ENCODE data around the gene LPP. TPM values are rescaled to one million over a fixed set of nuclear protein-coding genes. Genes with fewer than 3 reads are reported as not detected.

The LPP gene
- total and polyA plus RNA-seq, 8 donors: 8.0 to 885 (median 305) TPM

DNA sequence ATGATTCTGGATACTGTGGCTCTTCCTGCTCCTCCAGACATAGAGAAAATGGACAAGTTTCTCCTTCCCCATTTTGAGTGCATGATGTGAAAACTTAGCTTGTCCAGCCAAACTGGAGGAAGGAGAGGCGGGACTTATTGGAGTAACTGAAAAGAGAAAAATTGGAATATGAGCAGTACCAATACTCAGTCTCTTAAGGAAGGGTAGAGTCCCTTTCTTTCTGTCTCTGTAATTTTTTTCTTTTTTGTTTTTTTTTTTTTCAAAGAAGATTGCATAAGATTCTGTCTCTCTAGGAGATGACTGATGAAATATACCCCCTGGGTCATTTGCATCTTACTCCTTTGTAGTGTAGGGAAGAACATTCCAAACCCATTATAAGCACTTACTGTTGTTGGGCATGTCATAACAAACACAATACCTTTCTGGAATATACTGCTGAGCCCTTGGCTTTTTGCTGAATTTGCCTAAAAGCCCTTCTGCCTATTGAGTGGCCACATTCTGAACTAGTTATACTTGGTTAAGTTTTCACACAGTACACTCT, 519.8 kb downstream of the LPP start:
- peaks cover 11 to 45% (median 25%) of the 10 kb centered on the region in 4 donors for H3K4me1 ChIP-seq
- no peaks in the 10 kb centered on the region for H3K9me3 ChIP-seq
- intact Hi-C loops (cut with DNase I; ENCODE audit: low total_unique reads): no loop called here
- DNase-seq: no peak
- no peaks in the 10 kb centered on the region for H3K27me3 ChIP-seq
- peaks cover 0 to 4% (median 0%) of the 10 kb centered on the region in 4 donors for H3K36me3 ChIP-seq
- H3K4me3 ChIP-seq: no peak overlapping the region
- TF ChIP-seq POLR2AphosphoS5 (IDR thresholded peaks at IDR 0.05): no peak
- TF ChIP-seq POLR2A (IDR thresholded peaks at IDR 0.05): no peak
- no peak for TF ChIP-seq EP300 (IDR thresholded peaks at IDR 0.05)
- TF ChIP-seq, protein P1, sequence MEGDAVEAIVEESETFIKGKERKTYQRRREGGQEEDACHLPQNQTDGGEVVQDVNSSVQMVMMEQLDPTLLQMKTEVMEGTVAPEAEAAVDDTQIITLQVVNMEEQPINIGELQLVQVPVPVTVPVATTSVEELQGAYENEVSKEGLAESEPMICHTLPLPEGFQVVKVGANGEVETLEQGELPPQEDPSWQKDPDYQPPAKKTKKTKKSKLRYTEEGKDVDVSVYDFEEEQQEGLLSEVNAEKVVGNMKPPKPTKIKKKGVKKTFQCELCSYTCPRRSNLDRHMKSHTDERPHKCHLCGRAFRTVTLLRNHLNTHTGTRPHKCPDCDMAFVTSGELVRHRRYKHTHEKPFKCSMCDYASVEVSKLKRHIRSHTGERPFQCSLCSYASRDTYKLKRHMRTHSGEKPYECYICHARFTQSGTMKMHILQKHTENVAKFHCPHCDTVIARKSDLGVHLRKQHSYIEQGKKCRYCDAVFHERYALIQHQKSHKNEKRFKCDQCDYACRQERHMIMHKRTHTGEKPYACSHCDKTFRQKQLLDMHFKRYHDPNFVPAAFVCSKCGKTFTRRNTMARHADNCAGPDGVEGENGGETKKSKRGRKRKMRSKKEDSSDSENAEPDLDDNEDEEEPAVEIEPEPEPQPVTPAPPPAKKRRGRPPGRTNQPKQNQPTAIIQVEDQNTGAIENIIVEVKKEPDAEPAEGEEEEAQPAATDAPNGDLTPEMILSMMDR (IDR thresholded peaks at IDR 0.05): no peak
- H3K27ac ChIP-seq: peak overlapping the region in 1 of 5 donors; percentile 7
- WGBS, 5 donors: 84 to 96% (median 93%) methylated on average over 1 of the region's 1 CpG

DNA sequence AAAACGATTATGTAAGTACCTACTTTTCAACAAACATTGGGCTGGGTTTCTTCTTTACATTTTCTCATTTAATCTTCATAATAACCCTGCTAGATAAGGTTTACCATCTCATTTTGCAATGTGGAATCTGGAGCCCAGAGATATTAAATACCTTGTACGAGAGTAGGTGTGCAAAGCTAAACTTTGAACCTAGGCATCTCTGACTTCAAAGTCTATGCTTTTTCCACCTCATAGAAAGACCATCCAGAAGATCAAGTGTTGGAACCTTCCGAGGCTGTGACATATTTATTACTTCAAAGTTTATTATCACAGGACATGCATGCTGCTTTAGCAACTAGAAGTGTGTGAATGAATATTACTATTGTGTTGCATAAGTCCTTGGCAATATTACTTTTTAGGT, 520.6 kb downstream of the LPP start:
- Histone ChIP-seq H3K9me3 (no peaks in the 10 kb centered on the region), H3K4me1 (peaks cover 12 to 53% (median 25%) of the 10 kb centered on the region in 4 donors), H3K4me3 (no peak overlapping the region), H3K36me3 (no peaks in the 10 kb centered on the region), H3K27me3 (no peaks in the 10 kb centered on the region), H3K27ac (no peak overlapping the region)
- intact Hi-C loops (cut with DNase I; ENCODE audit: low total_unique reads): no loop called here
- no peak for TF ChIP-seq POLR2A (IDR thresholded peaks at IDR 0.05)
- no peak for TF ChIP-seq EP300 (IDR thresholded peaks at IDR 0.05)
- TF ChIP-seq, protein P1 (IDR thresholded peaks at IDR 0.05): no peak
- no peak for TF ChIP-seq POLR2AphosphoS5 (IDR thresholded peaks at IDR 0.05)
- WGBS, 5 donors: 57 to 62% (median 59%) methylated on average over 3 of the region's 3 CpGs
- DNase-seq: no peak

DNA sequence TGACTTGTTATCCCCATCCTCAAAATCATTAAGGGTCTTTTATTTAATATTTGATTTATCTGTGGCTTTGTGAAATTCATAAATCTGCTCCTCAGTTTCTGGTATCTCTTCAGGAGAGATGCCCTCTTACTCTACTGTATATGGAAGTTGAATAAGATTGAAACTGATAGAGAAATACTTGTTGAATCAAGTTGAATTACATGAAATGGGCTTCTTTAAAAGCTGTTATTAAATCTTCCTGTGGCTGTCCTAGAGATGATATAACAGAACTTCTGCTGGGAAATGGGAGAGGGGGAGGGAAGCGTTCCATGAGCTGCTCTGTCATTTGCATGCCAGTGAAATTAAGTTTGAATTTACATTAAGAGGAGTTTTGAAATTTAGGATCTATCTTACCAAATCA, 523.4 kb downstream of the LPP start:
- WGBS, 5 donors: 91 to 100% (median 100%) methylated on average over 1 of the region's 1 CpG
- TF ChIP-seq POLR2A (IDR thresholded peaks at IDR 0.05) (no peak), EP300 (IDR thresholded peaks at IDR 0.05) (no peak), POLR2AphosphoS5 (IDR thresholded peaks at IDR 0.05) (no peak)
- TF ChIP-seq, protein P1 (IDR thresholded peaks at IDR 0.05): no peak
- peaks cover 3 to 57% (median 31%) of the 10 kb centered on the region in 4 donors for H3K4me1 ChIP-seq
- intact Hi-C loops (cut with DNase I; ENCODE audit: low total_unique reads): no loop called here
- H3K36me3 ChIP-seq: no peaks in the 10 kb centered on the region
- H3K27ac ChIP-seq: no peak overlapping the region
- DNase-seq: no peak
- no peaks in the 10 kb centered on the region for H3K9me3 ChIP-seq
- H3K4me3 ChIP-seq: no peak overlapping the region
- H3K27me3 ChIP-seq: no peaks in the 10 kb centered on the region

- no peaks in the 10 kb centered on the region for H3K9me3 ChIP-seq
- peaks cover 9 to 56% (median 31%) of the 10 kb centered on the region in 4 donors for H3K4me1 ChIP-seq
- 54 to 87% (median 82%) methylated on average over 1 of the region's 1 CpG for WGBS, 5 donors
- no peaks in the 10 kb centered on the region for H3K27me3 ChIP-seq
- H3K27ac ChIP-seq: peak overlapping the region in 4 of 5 donors; percentile 28 to 63 (median 43)
- peak in 1 of 2 donors; percentile 51 for DNase-seq
- H3K36me3 ChIP-seq: no peaks in the 10 kb centered on the region
- intact Hi-C loops (cut with DNase I; ENCODE audit: low total_unique reads): no loop called here
- TF ChIP-seq EP300 (IDR thresholded peaks at IDR 0.05) (no peak), POLR2AphosphoS5 (IDR thresholded peaks at IDR 0.05) (no peak), POLR2A (IDR thresholded peaks at IDR 0.05) (no peak)
- TF ChIP-seq, protein P1 (IDR thresholded peaks at IDR 0.05): no peak
- H3K4me3 ChIP-seq: no peak overlapping the region
Measured at GRCh38 chr3:188680189-188680588, 526.2 kb downstream of the LPP start.

All from stomach (tissue), 9 donors.